SW480 (cell line): Measurements from ENCODE around the gene ABHD14A.

ENCODE experiments used
- DNase-seq: peaks from one replicate; pipeline ENCODE4 v3.0.0-alpha.2; 2016; ENCODE audit warnings: low spot score

ABHD14A gene

DNA sequence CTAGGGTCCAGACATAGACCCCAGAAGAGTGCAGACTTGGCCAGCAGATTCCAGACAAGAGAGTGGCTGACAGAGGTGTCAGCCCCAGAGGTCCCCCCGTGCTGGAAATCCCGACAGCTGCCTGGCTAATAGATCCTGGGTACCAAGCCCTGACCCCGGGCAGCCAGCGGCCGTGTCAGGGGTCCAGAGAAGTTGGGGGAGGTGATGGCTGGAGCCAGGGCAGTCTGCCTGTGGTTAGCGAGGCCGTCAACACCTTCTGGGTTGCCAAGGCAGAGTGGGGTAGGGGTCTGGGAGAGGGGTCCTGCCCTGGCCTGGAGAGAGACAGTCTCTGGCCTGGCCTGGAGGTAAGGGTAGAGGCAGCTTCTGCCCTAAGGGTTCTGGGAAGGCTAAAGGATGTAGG, 45.9 kb downstream of the ABHD14A start:
- DNase-seq, result no peak

DNA sequence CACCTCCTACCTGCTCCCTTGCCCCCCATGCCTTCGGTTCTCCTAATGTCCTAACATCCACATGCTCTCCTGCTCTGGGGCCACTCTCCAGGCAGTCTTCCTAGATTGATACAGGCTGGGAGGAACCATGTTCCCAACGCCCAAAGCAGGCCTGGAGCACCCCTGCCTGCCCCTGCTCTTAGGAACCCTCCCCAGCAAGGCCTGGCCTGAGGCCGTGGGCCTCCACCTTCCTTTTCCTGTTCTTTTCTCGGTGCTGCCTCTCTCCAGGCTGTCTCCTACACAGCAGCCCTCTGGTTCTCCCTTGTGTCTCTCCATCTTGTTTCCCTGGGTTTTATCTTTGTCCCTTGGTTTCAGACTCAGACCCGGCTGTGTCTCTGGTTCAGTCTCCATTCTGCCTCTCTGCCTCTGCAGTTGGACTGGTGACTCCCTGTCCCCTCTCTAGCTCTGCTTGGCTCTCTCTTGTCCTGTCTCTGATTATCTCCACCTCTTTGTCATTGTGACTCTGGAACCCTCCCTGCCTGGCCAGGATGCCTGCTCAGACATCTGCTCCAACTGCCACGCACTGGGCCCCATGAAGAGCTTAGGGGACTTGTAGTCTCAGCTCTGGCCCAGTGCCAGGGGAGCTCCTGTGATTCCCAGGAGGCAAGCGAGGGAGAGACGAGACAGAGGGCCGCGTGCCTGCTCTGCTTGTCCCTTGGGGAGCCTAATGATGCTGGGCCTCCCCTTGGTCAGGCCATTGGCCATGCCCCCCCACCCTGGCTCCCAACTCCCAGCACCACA, 46.8 kb downstream of the ABHD14A start:
- no peak for DNase-seq

DNA sequence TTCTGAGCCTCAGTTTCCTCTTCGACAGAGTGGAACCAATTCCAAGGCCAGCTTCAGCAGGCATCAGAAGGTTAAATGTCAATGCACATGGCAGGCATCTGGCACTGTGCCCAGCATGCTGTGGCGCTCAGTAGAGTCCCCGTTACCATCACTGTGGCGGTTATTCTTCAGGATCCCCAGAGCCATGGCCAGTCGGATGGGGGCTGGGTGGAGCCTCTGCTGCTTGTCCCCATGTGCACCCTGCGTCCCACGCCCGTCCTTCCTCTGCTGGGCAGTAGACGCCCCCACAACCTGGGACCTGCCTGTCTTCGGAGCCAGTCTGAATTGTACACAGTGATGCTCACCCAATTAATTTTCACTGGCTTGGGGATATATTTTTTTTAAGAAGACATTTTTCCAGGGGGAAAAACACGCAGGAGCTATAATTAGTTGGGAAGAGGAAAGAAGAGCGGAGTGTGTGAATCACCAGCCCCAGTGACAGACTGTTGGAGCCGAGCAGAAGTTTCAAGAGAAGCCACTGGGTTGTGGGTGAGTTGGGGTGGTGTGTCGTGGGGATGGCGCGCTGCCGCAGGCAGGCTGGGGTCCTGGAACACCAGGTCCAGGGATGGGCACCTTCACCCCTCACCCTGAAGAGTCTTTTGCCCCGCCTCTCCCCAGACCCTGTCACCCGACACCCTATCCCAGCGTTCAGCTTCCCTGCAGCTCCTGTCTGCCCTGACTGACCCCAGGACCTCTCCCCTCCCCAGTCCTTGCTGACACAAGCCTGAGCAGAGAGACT, 47.6 kb downstream of the ABHD14A start:
- no peak for DNase-seq

DNA sequence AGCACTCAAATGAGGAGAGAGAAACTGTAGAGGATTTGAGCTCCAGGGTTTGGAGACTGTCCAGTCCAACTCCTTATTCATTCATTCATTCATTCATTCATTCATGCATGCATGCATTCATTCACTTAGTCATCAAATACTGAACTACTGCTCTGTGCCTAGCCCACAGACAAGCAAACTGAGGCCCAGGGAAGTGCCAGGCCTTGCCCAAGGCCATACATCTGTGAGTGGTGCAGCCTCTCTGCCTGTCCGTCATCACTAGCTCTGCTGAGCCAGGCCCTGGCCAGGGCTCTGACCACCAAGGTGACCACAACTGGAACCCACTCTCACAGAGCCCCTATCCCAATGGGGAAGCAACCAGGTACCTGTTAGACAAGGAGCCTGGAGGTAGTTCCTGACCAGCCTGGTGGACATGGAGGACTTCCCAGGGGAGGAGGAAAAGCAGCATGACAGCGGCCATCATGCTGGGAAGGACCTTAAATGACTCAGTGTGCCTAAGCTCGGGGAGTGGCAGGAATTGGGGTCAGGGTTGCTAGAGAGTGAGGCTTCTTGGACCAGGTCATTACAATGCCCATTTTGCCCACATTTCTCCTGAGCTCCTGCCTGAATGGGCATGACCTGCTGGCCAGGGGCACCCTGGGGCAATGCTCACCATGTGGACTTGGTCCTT, 48.4 kb downstream of the ABHD14A start:
- no peak for DNase-seq

DNA sequence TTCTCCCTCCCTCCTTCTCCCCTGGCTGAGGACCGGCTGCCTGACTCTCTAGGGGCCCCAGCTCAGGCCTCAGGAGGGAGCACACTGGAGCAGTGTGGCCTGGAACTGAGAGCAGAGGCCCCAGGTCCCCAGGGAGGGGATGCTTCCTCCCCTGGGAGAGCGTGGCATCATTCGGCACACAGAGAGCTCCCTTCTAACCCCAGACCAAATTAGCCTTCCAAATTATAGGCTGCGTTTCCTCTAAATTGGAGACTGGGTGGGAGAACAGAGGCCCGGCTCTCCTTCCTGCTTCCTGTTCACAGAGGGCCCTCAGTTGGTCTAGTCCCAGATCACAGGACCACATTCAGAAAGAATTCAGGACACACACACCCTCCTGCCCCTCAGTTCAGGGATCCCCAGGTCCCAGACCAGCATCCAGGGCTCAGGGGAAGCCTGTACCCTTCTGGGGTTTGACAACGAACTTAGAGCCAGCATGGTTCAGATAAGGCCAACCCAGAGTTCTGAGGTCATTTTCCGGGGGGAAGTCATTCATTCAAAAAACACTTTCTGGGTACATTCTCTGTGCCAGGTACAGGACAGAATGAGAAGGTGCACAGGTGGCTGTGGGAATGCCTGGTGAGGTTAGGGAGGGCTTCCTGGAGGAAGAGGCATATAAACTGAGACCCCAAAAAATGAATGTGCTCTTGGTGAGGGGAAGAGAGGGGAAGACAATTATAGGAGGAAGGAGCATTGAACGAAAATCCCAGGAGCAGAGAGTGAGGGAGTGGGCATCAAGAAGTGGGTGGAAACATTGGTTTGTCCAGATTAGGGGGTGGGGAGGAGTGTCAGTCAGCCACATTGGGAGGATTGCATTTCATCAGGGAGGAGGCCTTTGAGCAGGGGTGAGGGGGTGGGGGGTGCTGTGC, 49.2 kb downstream of the ABHD14A start:
- no peak for DNase-seq

DNA sequence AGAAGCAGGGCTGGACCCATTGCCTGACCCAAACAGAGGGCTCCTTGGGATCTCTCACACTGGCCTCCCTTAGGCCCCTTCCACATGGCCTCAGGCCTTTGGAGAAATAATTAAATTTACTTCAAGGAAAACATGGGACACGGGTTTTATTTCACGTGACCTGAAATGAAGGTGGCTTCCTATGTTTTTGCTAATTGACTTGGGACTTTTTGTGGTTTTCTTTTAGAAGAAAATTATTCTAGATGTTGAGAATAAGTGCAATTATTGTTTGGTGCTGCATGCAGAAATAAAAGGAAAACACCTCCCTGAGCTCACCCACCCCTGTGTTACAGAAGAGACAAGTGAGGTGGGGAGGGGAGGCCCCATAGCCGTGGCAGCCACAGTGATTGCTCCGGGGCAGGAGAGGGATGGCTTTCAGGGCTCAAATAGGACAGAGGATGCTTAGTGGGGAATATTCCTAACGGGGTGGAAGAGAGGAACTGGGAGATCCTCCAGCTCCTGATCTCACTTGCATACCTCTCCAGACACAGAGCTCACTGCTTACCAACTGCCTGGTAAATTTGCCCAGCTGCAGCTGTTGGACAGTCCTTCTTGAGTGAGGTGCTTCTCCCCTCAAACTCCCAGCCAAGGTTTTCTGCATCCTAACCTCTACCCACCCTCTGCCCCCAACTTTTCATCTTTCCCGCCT, 50.0 kb downstream of the ABHD14A start:
- no peak for DNase-seq

DNA sequence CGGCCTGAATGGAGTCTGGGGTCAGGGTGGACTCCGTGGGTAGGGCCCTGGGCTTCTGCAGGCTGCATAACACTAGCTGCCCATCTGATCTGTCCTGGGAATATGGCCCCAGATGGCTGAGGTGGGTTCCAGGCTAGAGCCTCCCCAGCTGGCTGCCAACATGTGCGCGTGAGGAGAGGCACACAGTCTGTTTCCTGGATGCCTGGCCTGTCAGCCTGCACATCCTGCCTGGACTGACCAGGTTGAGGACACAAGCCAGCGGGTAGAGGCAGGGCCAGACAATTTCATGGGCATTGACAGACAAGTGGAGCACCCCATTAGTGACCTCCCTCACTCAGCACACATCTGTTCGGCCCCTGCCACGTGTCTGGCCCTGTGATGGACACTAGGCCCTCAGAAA, 50.6 kb downstream of the ABHD14A start:
- DNase-seq, result no peak

DNA sequence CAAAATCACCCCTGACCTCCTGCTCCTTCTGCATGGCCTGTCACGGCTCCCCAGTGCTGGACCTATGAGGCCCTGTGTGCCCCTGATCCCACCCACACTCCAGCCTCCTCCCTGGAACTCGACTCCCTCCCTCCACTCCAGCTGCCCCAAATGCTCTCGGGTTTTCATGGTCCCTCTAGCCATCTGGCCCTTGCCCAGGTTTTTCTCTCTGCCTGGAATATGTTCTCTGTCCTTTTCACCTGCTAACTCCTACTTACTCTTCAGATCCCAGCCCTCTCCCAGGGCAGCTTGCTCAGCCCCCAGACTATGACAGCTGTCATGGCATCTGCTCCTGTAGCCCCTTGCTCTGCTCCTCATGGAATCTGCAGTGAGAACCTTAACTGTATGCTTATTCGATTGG, 51.2 kb downstream of the ABHD14A start:
- DNase-seq, result no peak

DNA sequence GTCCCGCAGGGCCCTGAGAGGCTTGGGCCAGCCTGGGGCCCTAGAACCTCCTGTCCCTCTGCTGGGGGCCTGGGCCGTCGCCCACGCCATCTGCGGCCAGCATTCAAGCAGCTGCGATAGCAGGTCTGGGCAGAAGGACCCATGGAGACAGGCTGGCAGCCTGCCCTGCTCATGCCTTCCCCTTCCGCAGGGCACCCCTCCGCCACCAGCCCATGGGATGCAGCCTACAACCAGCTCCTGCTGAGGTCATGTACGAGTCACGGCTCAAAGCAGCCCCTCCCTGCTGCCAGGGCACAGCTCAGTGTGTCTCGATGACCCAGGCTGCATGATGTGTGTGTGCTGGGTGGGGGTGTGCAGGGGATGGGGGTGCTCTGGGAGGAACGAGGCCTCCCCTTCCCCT, 53.7 kb downstream of the ABHD14A start:
- no peak for DNase-seq

DNA sequence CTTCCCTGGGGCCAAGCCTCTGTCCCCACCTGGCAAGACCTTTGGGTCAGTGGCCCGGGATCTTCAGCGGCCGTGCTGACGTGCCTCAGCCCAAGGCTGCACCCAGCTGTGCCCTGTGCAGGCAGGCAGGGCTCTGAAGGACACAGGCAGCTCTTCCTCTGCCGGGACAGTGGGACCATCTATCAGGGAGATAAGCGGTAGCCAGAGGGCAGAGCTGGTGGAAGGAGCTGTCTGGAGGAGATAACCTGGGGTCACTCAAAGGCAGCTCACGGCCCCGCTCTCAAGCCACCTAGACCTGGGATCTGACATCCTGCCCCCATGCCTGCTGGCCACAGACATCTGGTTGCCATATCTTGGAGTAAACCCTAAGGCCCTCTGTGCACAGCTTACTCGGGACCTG, 54.2 kb downstream of the ABHD14A start:
- DNase-seq, result no peak

DNA sequence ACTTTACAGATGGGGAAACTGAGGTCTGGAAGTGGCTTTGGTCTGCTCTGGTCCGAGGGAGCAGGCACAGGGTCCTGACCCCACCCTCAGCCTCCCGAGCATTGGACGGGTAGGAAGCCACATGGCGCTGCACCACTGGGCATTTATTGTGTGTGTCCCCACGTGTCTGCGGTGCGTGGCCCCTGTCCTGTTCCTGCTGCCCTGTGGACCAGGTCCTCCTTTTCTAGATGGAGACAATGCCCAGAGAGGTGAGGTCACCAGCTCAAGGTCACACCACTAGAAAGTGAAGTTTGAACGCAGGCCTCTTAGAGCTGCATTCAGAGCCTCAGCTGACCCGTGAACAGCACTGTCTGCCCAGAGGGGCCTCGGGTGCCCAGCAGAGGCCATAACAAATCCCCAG, 54.7 kb downstream of the ABHD14A start:
- no peak for DNase-seq
